GM18517 (cell line): Measurements from ENCODE around the gene SMTNL2.

ENCODE experiments used
- ATAC-seq: cut with Tn5 transposase; IDR thresholded peaks from one replicate; pipeline ENCODE4 v1.9.1; 2021; ENCODE audit warnings: mild to moderate bottlenecking, moderate library complexity; ENCODE audit not compliant: unreplicated experiment

Gene SMTNL2

GRCh38 chr17:4584101-4584916, at the start of gene SMTNL2:
Gene SMTNL2, plus strand, starts transcription at chr17:4584529. Its CDS starts 77 bp downstream, at chr17:4584606.
- ATAC-seq, result no peak

GRCh38 chr17:4534928-4535666, 49.2 kb upstream of the SMTNL2 start:
- no peak for ATAC-seq

DNA sequence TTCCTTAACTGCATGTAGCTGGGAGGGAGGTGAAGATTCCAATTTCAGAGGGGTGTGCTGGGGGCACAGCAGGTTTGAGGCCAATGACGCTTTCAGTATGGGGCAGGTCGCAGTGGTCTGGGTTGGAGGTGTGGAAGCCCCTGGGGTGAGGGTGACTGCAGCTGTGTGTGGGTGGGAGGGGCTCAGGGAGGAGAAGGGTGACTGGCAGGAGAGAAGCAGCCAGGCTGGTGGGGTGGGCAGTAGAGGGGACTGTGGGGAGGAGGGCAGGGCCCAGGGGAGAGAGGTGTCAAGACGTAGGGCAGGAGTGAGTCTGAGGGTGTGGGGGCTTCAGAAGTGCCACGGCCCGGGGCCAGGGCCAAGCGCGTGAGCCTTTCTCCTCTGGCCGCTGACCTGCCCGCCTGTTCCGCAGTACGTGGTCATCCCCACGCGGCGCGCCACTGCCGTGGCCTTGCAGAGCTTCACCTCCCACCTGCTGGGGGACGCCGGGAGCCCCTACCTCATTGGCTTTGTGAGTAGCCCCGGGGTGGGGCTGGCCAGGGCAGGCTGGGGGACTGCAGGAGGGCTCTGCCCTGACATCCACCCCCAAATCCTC, 48.6 kb upstream of the SMTNL2 start:
- ATAC-seq, result no peak

GRCh38 chr17:4536259-4536741, 48.0 kb upstream of the SMTNL2 start:
- no peak for ATAC-seq

DNA sequence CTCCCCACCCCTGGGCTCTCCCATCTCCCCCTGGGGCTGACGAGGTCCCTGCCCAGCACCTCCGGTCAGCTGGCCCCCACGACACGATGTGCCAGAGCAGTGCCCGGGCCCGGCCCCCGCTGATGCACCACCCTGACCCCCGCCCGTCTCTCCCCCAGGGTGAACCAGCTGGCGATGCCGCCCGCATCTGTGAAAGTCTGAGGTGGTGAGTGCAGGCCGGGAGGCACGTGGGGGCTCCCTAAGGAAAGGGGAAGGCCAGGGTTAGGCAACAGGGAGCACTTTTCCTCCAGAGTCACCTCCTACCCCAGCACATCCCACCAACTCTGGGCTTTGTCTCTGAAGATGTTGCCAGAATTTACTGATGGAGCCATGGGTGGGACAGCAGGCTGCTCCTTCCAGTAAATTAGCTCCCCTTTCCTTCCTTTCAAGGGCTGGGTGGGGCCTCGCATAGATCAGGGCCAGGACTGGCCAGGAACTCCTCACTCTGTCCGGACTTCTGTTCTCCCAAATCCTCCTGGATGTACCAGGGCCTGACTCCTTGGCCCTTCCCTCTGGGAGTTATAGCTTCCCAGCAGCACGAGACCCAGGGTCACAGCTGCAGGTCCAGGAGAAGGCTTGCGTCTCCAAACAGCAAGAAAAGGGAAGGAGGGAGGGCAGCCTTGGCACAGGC, 47.5 kb upstream of the SMTNL2 start:
- ATAC-seq, result no peak

- no peak for ATAC-seq
These were observed 46.7 kb upstream of the SMTNL2 start for GRCh38 chr17:4537451-4538235.

GRCh38 chr17:4538236-4539002, 45.9 kb upstream of the SMTNL2 start:
- no peak for ATAC-seq

DNA sequence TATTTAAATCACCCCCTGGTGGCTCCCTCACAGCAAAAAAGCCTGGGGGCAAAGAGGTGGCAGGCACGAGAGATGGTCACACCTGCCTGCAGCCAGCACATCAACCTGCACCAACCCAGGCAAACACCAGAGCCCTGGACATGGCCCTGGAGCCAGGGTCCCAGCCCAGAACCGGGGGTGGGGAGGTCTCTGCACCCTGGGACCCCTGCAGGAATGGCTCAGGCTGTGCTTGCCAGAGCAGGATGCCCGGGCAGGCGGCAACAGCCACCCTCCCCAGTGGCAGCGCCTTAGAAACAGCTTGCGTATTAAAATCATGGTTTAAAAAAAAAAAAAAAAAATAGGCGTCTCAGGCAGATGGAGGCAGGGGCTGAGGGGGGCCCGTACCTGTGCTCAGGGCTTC, 45.3 kb upstream of the SMTNL2 start:
- ATAC-seq, result no peak

DNA sequence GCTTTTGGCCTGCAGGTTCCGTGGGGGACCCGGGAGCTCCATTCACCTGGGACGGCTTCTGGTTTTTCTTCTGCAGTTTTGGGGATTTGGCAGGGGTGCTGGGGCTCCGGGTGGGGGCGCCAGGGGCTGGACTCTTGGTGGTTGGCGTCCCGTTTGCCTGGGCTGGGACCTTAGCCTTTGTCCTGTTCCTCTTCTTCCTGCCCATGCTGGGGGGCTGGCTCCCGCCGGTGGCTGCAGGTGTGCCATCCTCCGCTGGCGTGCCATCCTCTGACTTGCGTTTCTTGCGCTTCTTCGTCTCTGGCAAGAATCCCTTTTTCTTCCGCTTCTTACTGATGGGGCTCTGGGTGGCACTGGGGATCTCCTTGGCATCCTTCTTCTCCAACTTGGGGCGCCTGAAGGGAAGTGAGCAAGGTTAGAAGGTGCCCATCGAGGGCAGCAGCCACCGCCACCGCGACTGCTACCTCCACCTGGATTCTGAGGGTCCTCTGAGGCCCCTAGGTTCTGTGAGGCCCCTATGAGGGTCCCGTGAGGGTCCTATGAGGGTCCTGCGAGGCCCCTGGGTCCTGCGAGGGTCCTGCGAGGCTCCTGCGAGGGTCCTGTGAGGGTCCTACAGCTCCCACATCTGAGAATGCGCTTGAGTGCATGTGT, 44.6 kb upstream of the SMTNL2 start:
- no peak for ATAC-seq

DNA sequence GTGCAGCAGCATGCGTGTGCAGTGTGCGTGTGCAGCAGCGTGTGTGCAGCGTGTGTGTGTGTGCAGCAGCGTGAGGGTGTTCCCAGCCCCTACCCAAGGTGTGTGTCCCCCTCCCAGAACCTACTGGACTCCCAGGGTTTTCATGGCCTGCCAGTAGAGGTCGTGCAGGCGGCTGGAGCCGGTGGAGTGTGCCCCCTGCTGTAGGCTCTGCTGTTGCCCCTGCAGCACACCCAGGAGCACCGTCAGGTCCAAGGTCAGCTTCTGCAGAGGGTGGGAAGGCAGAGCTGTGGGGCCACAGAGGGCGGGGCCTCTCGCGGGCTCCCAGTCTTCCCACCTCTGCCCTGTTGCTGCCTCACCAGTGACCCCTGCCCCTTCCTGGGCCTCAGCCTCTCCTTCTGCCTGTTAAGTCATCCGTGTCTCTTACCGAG, 44.1 kb upstream of the SMTNL2 start:
- ATAC-seq, result no peak

GRCh38 chr17:4540687-4541327, 43.5 kb upstream of the SMTNL2 start:
- no peak for ATAC-seq

DNA sequence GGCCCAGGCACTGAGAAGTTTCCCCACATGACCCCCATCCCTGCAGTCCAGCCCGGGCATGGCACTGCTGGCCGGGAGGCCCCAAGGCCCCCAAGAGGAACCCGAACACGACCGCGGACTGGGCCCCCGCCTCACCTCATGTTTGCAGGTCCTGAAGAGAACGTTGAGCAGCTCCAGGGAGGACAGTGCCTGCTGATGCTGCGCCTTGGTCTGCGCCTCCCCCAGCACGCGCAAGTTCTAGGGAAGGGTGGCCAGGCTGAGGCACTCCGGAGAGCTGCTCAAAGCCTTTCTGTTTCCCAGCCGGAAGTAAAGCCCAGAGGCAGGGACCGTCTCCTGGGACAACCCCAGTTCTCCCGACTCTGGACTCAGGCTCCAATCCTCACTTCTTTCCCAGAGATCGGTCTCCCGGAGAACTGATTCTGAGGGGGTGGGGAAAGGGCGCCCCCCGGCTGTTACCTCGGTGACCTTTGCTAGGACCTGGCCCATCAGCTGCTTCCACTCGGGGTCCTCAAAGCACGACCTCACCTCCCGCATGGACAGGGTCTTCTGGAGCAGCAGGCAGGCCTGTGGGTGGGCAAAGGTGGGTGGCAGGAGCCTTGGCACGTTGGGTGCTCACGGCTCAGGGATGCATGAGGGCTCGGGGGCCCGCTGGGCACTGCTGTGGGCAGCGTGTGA, 42.9 kb upstream of the SMTNL2 start:
- no peak for ATAC-seq

DNA sequence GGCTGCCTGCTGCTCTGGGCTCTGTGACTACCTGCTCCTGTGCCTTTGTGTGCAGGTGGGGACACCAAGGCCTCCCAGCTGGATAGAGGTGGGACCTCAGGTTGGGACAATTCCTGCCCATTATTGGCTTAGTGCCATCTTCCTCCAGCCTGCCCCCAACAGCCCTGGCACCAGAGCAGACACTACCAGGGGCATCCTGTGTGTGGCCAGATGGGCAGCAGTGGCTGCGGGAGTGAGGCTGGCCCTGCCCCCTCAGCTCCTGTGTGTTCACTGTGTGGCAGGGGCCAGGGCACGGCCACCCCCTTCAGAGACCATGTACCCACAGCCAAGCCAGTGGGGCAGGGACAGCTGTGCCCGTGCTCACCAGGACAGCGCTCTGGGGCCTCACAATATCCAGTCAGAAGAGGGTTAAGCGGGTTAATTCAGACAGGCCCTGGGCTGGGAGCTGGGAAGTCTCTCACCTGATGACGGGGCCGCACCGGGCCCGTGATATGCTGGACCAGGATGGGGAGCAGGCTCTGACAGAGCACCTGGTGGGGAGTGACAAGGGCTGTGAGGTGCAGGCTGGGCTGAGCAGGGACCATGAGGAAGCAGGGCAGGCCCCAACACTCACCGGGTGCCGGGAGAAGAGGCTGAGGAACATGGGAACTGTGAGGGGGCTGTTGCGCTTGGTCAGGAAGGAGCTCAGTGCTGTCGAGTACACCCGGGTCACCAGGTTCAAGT, 42.2 kb upstream of the SMTNL2 start:
- ATAC-seq, result no peak

- ATAC-seq, result no peak
These were observed 41.6 kb upstream of the SMTNL2 start for GRCh38 chr17:4542726-4543191.

DNA sequence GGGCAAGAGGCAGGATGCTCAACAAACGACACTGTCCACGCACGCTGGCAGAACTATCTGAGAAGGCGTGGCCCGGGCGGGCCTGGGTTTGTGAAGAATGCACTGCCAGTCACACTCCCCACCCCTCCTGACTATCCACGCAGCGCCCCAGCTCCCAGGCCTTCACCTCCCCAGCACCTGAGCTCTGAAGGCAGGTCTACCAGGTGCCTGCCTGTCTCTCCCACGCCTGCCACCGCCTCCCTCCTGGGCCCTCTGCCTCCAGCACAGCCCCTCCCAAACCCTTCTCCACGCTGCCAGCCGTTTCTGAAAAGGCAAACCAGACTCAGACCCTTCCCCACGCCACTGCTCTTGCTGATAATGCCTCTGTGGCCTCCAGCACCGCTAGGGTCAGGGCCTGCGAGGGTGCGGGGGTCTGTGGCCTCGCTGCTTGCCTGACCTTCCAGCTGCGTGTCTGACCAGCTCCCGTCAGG, 40.7 kb upstream of the SMTNL2 start:
- ATAC-seq, result no peak

GRCh38 chr17:4544135-4544950, 40.0 kb upstream of the SMTNL2 start:
- no peak for ATAC-seq

DNA sequence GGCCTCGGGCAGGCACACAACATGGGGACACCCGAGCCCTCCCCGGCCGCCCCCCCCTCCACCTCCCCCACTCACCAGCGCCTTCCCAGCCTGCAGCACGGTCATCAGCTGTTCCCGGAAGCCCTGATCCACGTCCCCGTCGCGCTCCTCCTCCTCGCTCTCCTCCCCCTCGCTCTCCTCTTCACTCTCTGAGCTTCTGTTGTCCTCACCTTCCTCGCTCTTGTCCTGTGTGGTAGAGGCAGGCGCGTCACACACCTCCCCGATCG, 39.4 kb upstream of the SMTNL2 start:
- ATAC-seq, result no peak
